Endothelial cell of umbilical vein (primary cell): ENCODE data around the gene ID1. TPM values are rescaled to one million over a fixed set of nuclear protein-coding genes. Genes with fewer than 3 reads are reported as not detected.

Source experiments
- BruUV-seq: library from RNA; stranded (reverse); fragments of 400-500 nt; replicated peaks from 2 replicates; lab custom pipeline; 2021; lab: Mats Ljungman, UMichigan
- CTCF ChIA-PET: fragments of 300-600, 350-600 bp; sonication (Branson Sonifier 250); formaldehyde crosslinking; loops from one replicate; lab custom pipeline; 2021; ENCODE audit warnings: antibody characterized with exemption, inconsistent platforms; lab: Charles Lee
- POLR2A ChIA-PET: fragments of 300-600, 350-600 bp; sonication (Branson Sonifier 250); formaldehyde crosslinking; loops from one replicate; lab custom pipeline; 2021; ENCODE audit warnings: antibody characterized with exemption, inconsistent platforms; lab: Charles Lee
- DNase-seq: peaks from one replicate; pipeline ENCODE4 v3.0.0-alpha.2; 2011; ENCODE audit warnings: low read depth, low spot score
- FAIRE-seq: peaks from 2 replicates; lab custom pipeline; 2011; peaks lifted over from hg19 to GRCh38; lab: Jason Lieb, UNC
- H2AFZ ChIP-seq: 2 replicates; pipeline ENCODE4 v1.6.0; 2012; ENCODE audit warnings: low read depth, low read length, control low read depth, inconsistent platforms
- H3K27ac ChIP-seq: 2 replicates; pipeline ENCODE4 v1.5.1; 2011; ENCODE audit warnings: low read depth, mild to moderate bottlenecking, control low read depth, low read length, moderate library complexity; ENCODE audit not compliant: insufficient read depth
- H3K27me3 ChIP-seq, 2 experiments: 2 replicates each; pipeline versions ENCODE4 v1.6.0 to v1.6.1; 2011; ENCODE audit warnings: low read length in 2 of 2, mixed read lengths in 1 of 2; ENCODE audit not compliant: control insufficient read depth in 2 of 2, insufficient read depth in 2 of 2
- H3K36me3 ChIP-seq, 2 experiments: 2 replicates in 1 of 2; 3 replicates in 1 of 2; pipeline ENCODE4 v1.5.1; 2011; ENCODE audit warnings: low read length in 2 of 2, mild to moderate bottlenecking in 1 of 2, moderate library complexity in 1 of 2; ENCODE audit not compliant: control insufficient read depth in 2 of 2, insufficient read depth in 2 of 2; ENCODE audit errors: extremely low read depth in 1 of 2
- H3K4me1 ChIP-seq: 3 replicates; pipeline ENCODE4 v1.5.1; 2011; ENCODE audit warnings: mild to moderate bottlenecking, low read length; ENCODE audit not compliant: control insufficient read depth, insufficient read depth; ENCODE audit errors: extremely low read depth
- H3K4me2 ChIP-seq: 2 replicates; pipeline ENCODE4 v1.6.1; 2011; ENCODE audit warnings: low read length, control low read depth, mixed read lengths; ENCODE audit not compliant: insufficient read depth
- H3K4me3 ChIP-seq, 3 experiments: fragments of 200-600 bp in 1 of 3; sonication (generic), shearing (Covaris generic) in 1 of 3; replicated peaks in 1 of 3; 2 replicates each; pipeline ENCODE4 v1.5.1; 2011 to 2016; ENCODE audit warnings: control low read depth in 3 of 3, low read length in 3 of 3, mild to moderate bottlenecking in 2 of 3, inconsistent platforms in 1 of 3, low read depth in 1 of 3, moderate library complexity in 1 of 3; ENCODE audit not compliant: insufficient read depth in 1 of 3
- H3K79me2 ChIP-seq: 2 replicates; pipeline ENCODE4 v1.6.0; 2012; ENCODE audit warnings: low read length, inconsistent platforms; ENCODE audit not compliant: control insufficient read depth, insufficient read depth
- H3K9ac ChIP-seq: replicated peaks from 2 replicates; pipeline ENCODE3; 2011; ENCODE audit warnings: low read length, control low read depth; ENCODE audit not compliant: insufficient read depth; ENCODE audit errors: extremely low read depth
- H3K9me1 ChIP-seq: replicated peaks from 3 replicates; pipeline ENCODE4 v1.6.0; 2011; ENCODE audit warnings: mild to moderate bottlenecking, low read length; ENCODE audit not compliant: control insufficient read depth, insufficient read depth; ENCODE audit errors: extremely low read depth
- H3K9me3 ChIP-seq: replicated peaks from 2 replicates; pipeline ENCODE4 v1.5.1; 2012; ENCODE audit warnings: low read length, inconsistent platforms; ENCODE audit not compliant: control insufficient read depth, insufficient read depth
- H4K20me1 ChIP-seq: replicated peaks from 2 replicates; pipeline ENCODE3; 2011; ENCODE audit warnings: mild to moderate bottlenecking, low read length; ENCODE audit not compliant: control insufficient read depth, insufficient read depth; ENCODE audit errors: extremely low read depth
- CTCF ChIP-seq, 2 donors: IDR thresholded peaks; 1 replicate in 1 of 2; 2 replicates in 1 of 2; pipeline ENCODE4 v1.5.1; 2011; ENCODE audit warnings: low read length in 2 of 2, mild to moderate bottlenecking in 2 of 2, moderate library complexity in 2 of 2, control low read depth in 1 of 2, inconsistent platforms in 1 of 2, low read depth in 1 of 2; ENCODE audit not compliant: insufficient read depth in 1 of 2; ENCODE audit errors: extremely low read depth in 1 of 2
- GATA2 ChIP-seq: IDR thresholded peaks from 2 replicates; pipeline ENCODE4 v1.7.0; 2011; ENCODE audit warnings: low read depth, mild to moderate bottlenecking, moderate library complexity, mixed read lengths, low read length; ENCODE audit not compliant: insufficient read length, insufficient read depth
- JUN ChIP-seq: IDR thresholded peaks from 2 replicates; pipeline ENCODE4 v1.6.1; 2011; ENCODE audit warnings: borderline replicate concordance, low read depth; ENCODE audit not compliant: insufficient read length, insufficient read depth
- MAX ChIP-seq: IDR thresholded peaks from 2 replicates; pipeline ENCODE4 v1.6.1; 2011; ENCODE audit not compliant: insufficient read depth, insufficient read length
- POLR2AphosphoS5 ChIP-seq: IDR thresholded peaks from 2 replicates; pipeline ENCODE4 v1.6.1; 2012; ENCODE audit warnings: low read depth, mild to moderate bottlenecking, control low read depth, low read length, moderate library complexity; ENCODE audit not compliant: insufficient read depth
- dilution Hi-C: fragments of 300-500 bp; cut with MboI; formaldehyde crosslinking; loops from one replicate; pipeline ENCODE4 v1.15.0; 2019; ENCODE audit warnings: low sequenced_read_pairs; ENCODE audit not compliant: extremely low pct_ligation_motif_present
- intact Hi-C: fragments of 100-400 bp; cut with micrococcal nuclease; formaldehyde crosslinking; loops from one replicate; pipeline ENCODE4 v1.10.0; 2022
- polyA plus RNA-seq, 4 experiments: library from polyadenylated mRNA; depleted of rRNA in 3 of 4; stranded (reverse) in 3 of 4; unstranded in 1 of 4; fragments of >200 nt; gene quantifications; 2 replicates each; pipeline versions ENCODE4 v1.2.1 to v1.2.3, GENCODE V29; 2011 to 2012; ENCODE audit warnings: missing spikeins in 1 of 4
- total RNA-seq: library from RNA; stranded (reverse); gene quantifications from 2 replicates; pipeline ENCODE4 v1.2.3, GENCODE V29; 2021

Gene ID1
- total and polyA plus RNA-seq, 2 donors (not counting 3 experiments of a cell fraction or from before 2014, with no cell fraction given): 78.9 to 152 TPM

DNA sequence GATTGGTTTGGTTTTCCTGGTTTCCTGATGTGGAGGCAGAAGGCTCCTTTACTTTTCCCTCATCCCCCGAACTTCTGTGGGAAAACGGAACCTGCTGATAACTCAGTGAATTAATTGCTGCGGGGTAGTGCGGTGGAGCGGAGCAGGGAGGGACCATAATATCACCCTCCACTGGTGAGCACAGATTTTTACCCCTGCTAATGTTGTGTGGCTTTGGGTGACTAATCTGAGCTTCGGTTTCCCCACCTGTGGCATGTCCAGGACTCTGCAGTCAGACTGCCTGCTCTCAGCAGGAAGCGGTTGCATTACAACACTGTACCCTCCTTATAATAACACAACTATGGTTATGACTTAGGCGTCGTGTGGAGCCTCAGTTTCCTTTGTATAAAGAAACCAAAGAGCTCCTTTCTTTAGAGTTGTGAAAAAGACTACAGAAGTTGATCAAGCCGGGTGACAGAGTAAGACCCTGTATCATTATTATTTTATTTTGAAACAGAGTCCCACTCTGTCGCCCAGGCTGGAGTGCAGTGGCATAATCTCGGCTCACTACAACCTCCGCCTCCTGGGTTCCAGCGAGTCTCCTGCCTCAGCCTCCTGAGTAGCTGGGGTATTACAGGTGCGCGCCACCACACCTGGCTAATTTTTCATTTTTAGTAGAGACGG, 2.2 kb upstream of the ID1 start:
- no peaks in the 10 kb centered on the region for H3K9me3 ChIP-seq
- FAIRE-seq (peak; percentile 94), DNase-seq (peak; percentile 44)
- H3K4me3 ChIP-seq: no peak overlapping the region
- H3K27ac ChIP-seq: peak overlapping the region; percentile 100
- H3K9ac ChIP-seq: peak overlapping the region; percentile 28
- H3K27me3 ChIP-seq: no peaks in the 10 kb centered on the region
- no peak for TF ChIP-seq MAX
- no peak for TF ChIP-seq CTCF (IDR thresholded peaks at IDR 0.05; ENCODE audit: extremely low read depth in 1 of 2, insufficient read depth in 1 of 2, low read depth in 1 of 2, low read length in 2 of 2)
- TF ChIP-seq JUN: no peak
- TF ChIP-seq POLR2AphosphoS5: no peak
- no peak for TF ChIP-seq GATA2
- peak overlapping the region; percentile 50 for H2AFZ ChIP-seq
- no peaks in the 10 kb centered on the region for H3K9me1 ChIP-seq
- no peaks in the 10 kb centered on the region for H3K36me3 ChIP-seq
- no TSS peak for BruUV-seq
- ChIA-PET POLR2A (no interaction called here), CTCF (interaction anchor here (3.2 to 12.8 kb wide), 2 partner anchors 10 to 37 kb away, joined by 20 to 1817 read pairs; no protein-coding TSS in a partner anchor)
- intact Hi-C loops: no loop called here
- H4K20me1 ChIP-seq: no peaks in the 10 kb centered on the region
- peaks cover 36% of the 10 kb centered on the region for H3K4me1 ChIP-seq
- dilution Hi-C loops: no loop called here
- H3K79me2 ChIP-seq: peaks cover 26% of the 10 kb centered on the region
- peak overlapping the region; percentile 7 for H3K4me2 ChIP-seq
